Measurements from ENCODE around the gene SLC10A4. TPM values are rescaled to one million over a fixed set of nuclear protein-coding genes. Genes with fewer than 3 reads are reported as not detected.

Gene SLC10A4
- total and polyA plus RNA-seq, 7 donors, result 0.73 to 3.0 (median 2.5) TPM; not detected in 2

DNA sequence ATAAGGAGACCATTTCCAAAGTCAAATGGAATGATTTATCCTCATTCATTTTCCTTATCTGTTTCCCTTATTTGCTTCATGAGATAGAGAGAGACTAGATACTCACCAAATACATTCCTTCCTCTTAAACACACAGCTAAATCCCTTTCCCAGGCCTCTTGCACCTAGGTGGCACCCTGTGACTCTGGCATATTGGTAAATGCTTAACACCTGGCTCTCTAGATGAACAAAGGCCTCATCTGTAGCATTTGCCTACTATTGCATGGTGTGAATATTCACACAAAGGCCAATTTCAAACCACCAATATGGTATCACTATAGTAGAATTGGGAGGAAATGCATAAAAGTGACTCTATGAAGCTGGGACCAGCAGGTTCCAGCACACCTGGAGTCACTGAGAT lies 22.1 kb upstream of the SLC10A4 start:
- Histone ChIP-seq H3K9me3 (no peaks in the 10 kb centered on the region), H3K27me3 (no peaks in the 10 kb centered on the region), H3K27ac (no peak overlapping the region), H3K4me1 (no peaks in the 10 kb centered on the region), H3K36me3 (no peaks in the 10 kb centered on the region), H3K4me3 (no peak overlapping the region)
- TF ChIP-seq POLR2A (IDR thresholded peaks at IDR 0.05) (no peak), POLR2AphosphoS5 (IDR thresholded peaks at IDR 0.05) (no peak)
- TF ChIP-seq, protein P1, sequence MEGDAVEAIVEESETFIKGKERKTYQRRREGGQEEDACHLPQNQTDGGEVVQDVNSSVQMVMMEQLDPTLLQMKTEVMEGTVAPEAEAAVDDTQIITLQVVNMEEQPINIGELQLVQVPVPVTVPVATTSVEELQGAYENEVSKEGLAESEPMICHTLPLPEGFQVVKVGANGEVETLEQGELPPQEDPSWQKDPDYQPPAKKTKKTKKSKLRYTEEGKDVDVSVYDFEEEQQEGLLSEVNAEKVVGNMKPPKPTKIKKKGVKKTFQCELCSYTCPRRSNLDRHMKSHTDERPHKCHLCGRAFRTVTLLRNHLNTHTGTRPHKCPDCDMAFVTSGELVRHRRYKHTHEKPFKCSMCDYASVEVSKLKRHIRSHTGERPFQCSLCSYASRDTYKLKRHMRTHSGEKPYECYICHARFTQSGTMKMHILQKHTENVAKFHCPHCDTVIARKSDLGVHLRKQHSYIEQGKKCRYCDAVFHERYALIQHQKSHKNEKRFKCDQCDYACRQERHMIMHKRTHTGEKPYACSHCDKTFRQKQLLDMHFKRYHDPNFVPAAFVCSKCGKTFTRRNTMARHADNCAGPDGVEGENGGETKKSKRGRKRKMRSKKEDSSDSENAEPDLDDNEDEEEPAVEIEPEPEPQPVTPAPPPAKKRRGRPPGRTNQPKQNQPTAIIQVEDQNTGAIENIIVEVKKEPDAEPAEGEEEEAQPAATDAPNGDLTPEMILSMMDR (IDR thresholded peaks at IDR 0.05), result no peak
- intact Hi-C loops (cut with DNase I), result no loop called here
- no peak for DNase-seq

GRCh38 chr4:48462363-48462762 lies 20.8 kb upstream of the SLC10A4 start:
- intact Hi-C loops (cut with DNase I), result no loop called here
- Histone ChIP-seq H3K9me3 (no peaks in the 10 kb centered on the region), H3K4me1 (no peaks in the 10 kb centered on the region), H3K27ac (no peak overlapping the region), H3K27me3 (no peaks in the 10 kb centered on the region), H3K4me3 (no peak overlapping the region), H3K36me3 (no peaks in the 10 kb centered on the region)
- WGBS, 2 donors, result 22 to 63% methylated on average over 5 of the region's 5 CpGs
- TF ChIP-seq POLR2A (IDR thresholded peaks at IDR 0.05) (no peak), EP300 (IDR thresholded peaks at IDR 0.05) (no peak), POLR2AphosphoS5 (IDR thresholded peaks at IDR 0.05) (no peak)
- TF ChIP-seq, protein P1 (IDR thresholded peaks at IDR 0.05), result no peak
- no peak for DNase-seq

GRCh38 chr4:48467442-48467841 lies 15.7 kb upstream of the SLC10A4 start:
- TF ChIP-seq POLR2A (IDR thresholded peaks at IDR 0.05), result no peak
- no peak for TF ChIP-seq EP300 (IDR thresholded peaks at IDR 0.05)
- TF ChIP-seq, protein P1 (IDR thresholded peaks at IDR 0.05), result no peak
- TF ChIP-seq POLR2AphosphoS5 (IDR thresholded peaks at IDR 0.05), result no peak
- Histone ChIP-seq H3K9me3 (no peaks in the 10 kb centered on the region), H3K4me1 (no peaks in the 10 kb centered on the region), H3K4me3 (no peak overlapping the region), H3K36me3 (no peaks in the 10 kb centered on the region), H3K27me3 (no peaks in the 10 kb centered on the region), H3K27ac (no peak overlapping the region)
- no peak for DNase-seq
- intact Hi-C loops (cut with DNase I), result no loop called here
- WGBS, 2 donors, result 38 to 58% methylated on average over 2 of the region's 2 CpGs

DNA sequence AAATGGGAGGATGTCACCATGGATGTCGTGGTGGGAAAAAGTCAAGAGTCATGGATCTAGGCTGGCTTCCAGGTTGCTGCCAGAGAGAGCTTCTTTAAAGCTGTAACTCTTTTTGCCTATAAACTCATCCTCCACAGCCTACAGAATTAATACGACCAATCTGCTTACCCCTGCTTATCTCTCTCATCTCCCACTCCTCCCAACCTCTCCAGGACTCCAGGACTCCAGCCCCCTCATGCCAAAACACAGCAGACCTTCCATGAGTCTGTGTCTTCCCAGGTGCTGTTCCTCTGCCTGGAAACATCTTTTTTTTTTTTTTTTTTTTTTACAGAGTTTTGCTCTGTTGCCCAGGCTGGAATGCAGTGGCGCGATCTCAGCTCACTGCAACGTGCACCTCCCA lies 15.3 kb upstream of the SLC10A4 start:
- TF ChIP-seq EP300 (IDR thresholded peaks at IDR 0.05), result no peak
- TF ChIP-seq, protein P1 (IDR thresholded peaks at IDR 0.05), result no peak
- no peak for TF ChIP-seq POLR2AphosphoS5 (IDR thresholded peaks at IDR 0.05)
- TF ChIP-seq POLR2A (IDR thresholded peaks at IDR 0.05), result no peak
- no peaks in the 10 kb centered on the region for H3K36me3 ChIP-seq
- no peak for DNase-seq
- no peak overlapping the region for H3K27ac ChIP-seq
- intact Hi-C loops (cut with DNase I), result no loop called here
- WGBS, 2 donors, result 67 to 76% methylated on average over 4 to 5 of the region's 5 CpGs
- H3K4me3 ChIP-seq, result no peak overlapping the region
- no peaks in the 10 kb centered on the region for H3K9me3 ChIP-seq
- H3K4me1 ChIP-seq, result no peaks in the 10 kb centered on the region
- no peaks in the 10 kb centered on the region for H3K27me3 ChIP-seq

GRCh38 chr4:48470137-48470536 lies 13.0 kb upstream of the SLC10A4 start:
- intact Hi-C loops (cut with DNase I), result no loop called here
- no peak for DNase-seq
- H3K4me1 ChIP-seq, result no peaks in the 10 kb centered on the region
- no peaks in the 10 kb centered on the region for H3K36me3 ChIP-seq
- no peaks in the 10 kb centered on the region for H3K27me3 ChIP-seq
- WGBS, 2 donors, result 78 to 94% methylated on average over 1 of the region's 1 CpG
- H3K4me3 ChIP-seq, result no peak overlapping the region
- H3K27ac ChIP-seq, result no peak overlapping the region
- TF ChIP-seq POLR2AphosphoS5 (IDR thresholded peaks at IDR 0.05), result no peak
- no peak for TF ChIP-seq EP300 (IDR thresholded peaks at IDR 0.05)
- TF ChIP-seq, protein P1 (IDR thresholded peaks at IDR 0.05), result no peak
- TF ChIP-seq POLR2A (IDR thresholded peaks at IDR 0.05), result no peak
- no peaks in the 10 kb centered on the region for H3K9me3 ChIP-seq
